NCI-H2227 (cell line): ENCODE results near the gene STOM.

Experiments
- DNase-seq: peaks from one replicate; lab custom pipeline; 2025; ENCODE audit not compliant: unreplicated experiment; lab: John Stamatoyannopoulos, UW

STOM gene

GRCh38 chr9:121371495-121372061 lies 1.5 kb upstream of the STOM start:
- no peak for DNase-seq

GRCh38 chr9:121368745-121369144 lies 1.3 kb downstream of the STOM start:
- no peak for DNase-seq

GRCh38 chr9:121368138-121368522 lies 1.9 kb downstream of the STOM start:
- no peak for DNase-seq

GRCh38 chr9:121367306-121368137 lies 2.5 kb downstream of the STOM start:
- no peak for DNase-seq

- no peak for DNase-seq
These were observed 3.3 kb downstream of the STOM start for GRCh38 chr9:121366611-121367192.

GRCh38 chr9:121365564-121365963 lies 4.5 kb downstream of the STOM start:
- no peak for DNase-seq

- no peak for DNase-seq
These were observed 5.2 kb downstream of the STOM start for GRCh38 chr9:121364886-121365285.

- DNase-seq: no peak
These were observed 6.0 kb downstream of the STOM start for GRCh38 chr9:121364077-121364476.

GRCh38 chr9:121363622-121363961 lies 6.5 kb downstream of the STOM start:
- no peak for DNase-seq

GRCh38 chr9:121362813-121363621 lies 7.0 kb downstream of the STOM start:
- no peak for DNase-seq

GRCh38 chr9:121360601-121361374 lies 9.3 kb downstream of the STOM start:
- no peak for DNase-seq

- no peak for DNase-seq
These were observed 10.4 kb downstream of the STOM start for GRCh38 chr9:121359351-121360294.

- no peak for DNase-seq
These were observed 11.3 kb downstream of the STOM start for GRCh38 chr9:121358751-121359150.

- no peak for DNase-seq
These were observed 13.0 kb downstream of the STOM start for GRCh38 chr9:121357011-121357410.

- no peak for DNase-seq
These were observed 15.3 kb downstream of the STOM start for GRCh38 chr9:121354762-121355161.

- DNase-seq: no peak
These were observed 15.9 kb downstream of the STOM start for GRCh38 chr9:121354141-121354540.

- DNase-seq: no peak
These were observed 16.6 kb downstream of the STOM start for GRCh38 chr9:121353241-121354061.

- DNase-seq: no peak
These were observed 19.0 kb downstream of the STOM start for GRCh38 chr9:121350993-121351561.

- no peak for DNase-seq
These were observed 20.0 kb downstream of the STOM start for GRCh38 chr9:121350036-121350435.
